GM11168 (cell line): ENCODE data around the gene ATP5F1D.
"Not testable (repeated sequence)": the region's sequence is repeated elsewhere in the genome, so short reads cannot be mapped to it uniquely, and the experiment has no call there.

ENCODE experiments used
- in situ Hi-C: fragments of 300-500 bp; cut with MboI; formaldehyde crosslinking; loops from one replicate; pipeline ENCODE4 v1.12.0; 2022; ENCODE audit warnings: low sequenced_read_pairs; ENCODE audit not compliant: unreplicated experiment

ATP5F1D gene

DNA sequence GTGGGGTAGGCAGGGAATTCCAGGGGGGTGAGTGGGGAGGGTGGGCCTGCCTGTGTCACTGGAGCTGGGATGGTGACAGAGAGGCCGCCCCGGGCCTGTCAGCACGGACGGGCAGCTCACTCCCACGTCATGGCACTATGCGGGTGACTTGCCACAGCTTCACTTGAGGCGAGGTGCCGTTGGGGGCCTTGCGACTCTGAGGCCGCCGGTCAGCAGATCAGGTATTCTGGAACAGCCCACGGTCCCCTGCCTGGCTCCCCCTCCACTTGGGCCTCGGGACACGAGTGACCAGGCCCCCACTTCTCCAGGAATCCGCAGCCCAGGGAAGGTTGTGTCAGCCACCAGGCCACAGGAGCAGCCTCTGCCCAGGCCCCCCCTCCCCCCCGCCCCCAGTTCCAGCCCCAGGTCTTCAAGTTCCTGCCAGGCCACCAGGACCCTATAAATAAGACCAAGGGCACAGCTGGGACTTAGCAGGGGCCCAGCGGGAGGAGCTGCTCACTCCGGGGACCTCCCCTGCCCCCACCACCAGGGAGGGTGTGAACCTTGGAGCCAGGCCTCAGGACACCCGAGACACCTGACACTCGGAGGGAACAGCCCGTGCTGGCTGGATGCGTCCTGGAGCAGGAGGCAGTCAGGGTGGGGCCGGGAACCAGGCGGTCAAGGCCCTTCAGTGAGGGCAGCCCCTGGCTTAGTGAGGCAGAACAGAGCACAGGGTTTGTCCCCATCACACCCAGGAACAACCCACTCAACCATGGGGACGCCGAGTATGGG lies 4.1 kb downstream of the ATP5F1D start:
- in situ Hi-C loops, result no loop called here

DNA sequence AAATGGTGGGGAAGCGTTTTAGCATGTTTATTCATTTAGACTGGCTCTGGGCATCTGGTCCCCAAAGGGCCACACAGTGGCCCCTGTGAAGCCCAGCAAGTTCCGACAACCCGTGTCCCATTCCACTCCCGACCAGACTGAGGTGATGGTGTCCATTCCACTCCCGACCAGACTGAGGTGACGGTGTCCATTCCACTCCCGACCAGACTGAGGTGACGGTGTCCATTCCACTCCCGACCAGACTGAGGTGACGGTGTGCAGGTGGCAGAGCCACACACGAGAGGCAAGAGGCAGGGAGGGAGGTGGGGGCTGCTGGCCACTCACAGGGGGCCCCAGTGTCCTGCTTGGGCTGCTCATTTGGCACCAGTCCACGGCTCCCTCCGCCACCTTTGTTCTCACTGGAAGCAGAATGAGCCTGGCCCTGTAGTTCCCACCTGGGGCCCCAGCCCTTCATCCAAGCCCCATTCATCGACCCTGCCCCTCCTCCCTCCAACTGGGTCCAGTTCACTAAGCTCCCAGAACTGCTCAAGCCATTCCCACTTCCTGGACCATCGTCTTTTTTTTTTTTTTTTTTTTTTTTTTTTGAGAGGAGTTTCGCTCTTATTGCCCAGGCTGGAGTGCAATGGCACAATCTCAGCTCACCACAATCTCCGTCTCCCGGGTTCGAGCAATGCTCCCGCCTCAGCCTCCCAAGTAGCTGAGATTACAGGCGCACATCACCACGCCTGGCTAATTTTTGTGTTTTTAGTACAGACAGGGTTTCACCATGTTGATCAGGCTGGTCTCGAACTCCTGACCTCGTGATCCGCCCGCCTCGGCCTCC lies 4.9 kb downstream of the ATP5F1D start:
- in situ Hi-C loops, result not testable (repeated sequence)

DNA sequence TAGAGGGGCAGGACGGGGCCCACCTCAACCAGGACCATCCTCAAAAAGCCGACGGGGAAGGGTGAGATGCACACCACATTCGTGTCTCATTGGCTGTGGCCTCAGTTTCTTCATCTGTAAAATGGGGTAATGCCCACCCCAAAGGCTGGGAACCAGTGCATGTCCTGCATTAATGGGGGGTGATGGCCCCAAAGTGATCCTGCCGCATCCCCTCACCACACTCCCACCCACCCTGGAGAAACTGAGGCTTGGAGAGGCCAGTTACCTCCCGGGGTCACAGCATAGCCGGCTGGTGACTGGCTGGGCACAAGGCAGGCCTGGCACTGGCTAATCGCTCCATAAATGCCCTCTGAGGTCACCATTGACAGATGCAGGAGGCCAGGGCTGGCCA lies 6.2 kb downstream of the ATP5F1D start:
- in situ Hi-C loops, result no loop called here

DNA sequence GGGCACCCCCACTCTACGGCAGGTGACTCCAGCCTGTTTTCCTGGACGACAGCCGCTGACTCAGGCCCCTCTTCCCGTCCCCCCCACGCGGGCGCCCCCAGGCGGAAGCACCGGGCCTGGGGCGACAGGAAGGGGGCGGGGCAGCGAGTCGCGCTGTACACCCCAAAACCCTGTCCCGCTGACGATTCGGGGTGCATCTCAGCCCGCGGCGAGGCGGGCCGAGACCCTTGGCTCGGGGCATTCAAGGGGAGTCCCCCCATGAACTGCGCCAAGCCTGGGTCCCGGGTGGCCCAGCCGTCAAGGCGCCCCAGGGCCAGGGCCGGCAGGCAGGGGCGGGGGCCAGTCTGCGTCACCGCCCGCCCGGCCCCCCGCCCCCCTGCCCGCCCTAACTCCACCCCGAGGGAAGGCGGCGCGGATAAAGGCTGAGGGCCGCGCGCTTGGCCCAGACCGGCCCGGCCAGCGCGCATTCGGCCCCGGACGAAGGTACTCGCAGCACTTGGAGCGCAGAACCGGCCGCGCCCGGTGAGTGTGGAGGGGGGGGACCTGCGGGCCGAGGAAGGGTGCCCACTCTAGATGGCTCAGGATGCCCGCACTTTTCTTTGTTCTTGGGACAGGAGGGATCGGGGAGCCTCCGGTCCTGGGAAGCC lies 6.7 kb downstream of the ATP5F1D start, which contains the start of gene MIDN:
Gene MIDN, plus strand, starts transcription at position 445 of the 647 bp plus-strand sequence. CDS start 1,714 bp downstream, outside the sequence.
- in situ Hi-C loops, result no loop called here

DNA sequence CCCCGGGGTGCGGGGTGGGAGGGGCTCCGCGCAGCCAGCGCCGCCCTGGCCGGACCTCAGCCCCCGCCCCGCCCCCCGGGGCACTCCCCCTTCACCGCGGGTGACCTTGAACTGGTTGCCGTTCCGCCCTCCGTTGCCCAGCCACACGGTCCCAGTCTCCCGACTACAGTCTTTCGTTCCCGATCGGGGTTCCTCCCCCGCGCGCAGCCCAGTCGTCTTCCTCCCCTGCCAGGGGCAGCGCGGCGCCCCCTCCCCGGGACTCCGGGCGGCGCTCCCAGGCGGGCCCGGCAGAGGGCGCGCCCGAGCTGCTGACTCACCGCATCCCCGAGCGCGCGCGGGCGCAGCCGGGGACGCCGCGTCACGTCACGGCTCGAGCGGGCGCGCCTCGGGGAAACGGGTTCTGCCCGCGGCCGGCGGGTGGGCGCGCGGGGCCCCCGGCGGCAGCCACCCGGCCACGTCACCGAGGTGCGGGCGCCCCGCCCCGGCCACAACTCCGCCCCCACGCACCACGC lies 7.3 kb downstream of the ATP5F1D start:
- in situ Hi-C loops, result no loop called here

DNA sequence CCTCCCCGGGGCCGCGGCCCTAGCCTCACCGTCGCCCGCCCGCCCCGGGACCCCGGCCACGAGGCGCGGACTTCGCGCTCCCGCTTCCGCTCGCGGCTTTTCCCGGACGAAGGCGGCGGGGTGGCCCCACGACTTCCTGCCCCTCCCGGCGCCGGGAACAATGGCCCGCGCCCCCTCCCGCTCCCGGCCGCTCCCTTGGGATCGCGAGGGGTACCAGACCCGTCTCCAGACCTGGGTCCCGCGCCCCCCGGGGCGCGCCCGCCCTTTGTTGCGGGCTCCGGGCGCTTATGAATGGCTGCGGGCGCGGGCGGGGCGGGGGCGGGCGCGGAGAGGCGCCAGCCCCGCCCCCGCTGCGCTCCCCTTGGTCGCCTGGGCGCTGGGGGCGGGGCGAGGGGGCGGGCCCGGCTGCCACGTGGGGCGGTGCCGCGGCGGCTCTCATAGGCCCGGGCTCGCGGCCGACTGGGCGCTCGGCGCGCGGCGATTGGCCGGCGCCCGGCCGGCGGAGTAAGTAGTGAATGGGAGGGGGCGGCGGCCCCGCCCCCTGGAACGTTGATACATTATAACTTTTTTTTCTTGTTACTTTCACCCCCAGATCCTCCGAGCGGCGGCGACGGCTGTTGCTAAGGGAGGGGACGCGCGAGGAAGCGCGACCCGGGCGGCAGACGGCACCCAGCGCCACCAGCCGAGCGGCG lies 7.9 kb downstream of the ATP5F1D start:
- in situ Hi-C loops, result no loop called here

DNA sequence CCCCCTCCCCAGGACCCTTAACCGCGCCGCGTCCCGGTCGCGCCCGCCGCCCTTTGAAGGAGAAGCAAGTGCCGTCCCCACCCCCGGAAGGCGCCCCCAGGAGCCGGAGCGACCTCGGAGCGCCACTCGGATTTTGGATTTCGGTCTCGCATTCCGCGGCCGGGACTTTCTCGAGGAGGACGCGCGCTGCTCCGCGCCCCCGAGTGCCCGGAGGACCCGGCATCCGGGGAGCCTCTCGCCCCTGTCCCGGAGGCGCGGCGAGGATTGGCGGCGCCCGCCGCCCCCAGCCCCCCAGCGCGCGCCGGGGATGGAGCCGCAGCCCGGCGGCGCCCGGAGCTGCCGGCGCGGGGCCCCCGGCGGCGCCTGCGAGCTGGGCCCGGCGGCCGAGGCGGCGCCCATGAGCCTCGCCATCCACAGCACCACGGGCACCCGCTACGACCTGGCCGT lies 8.5 kb downstream of the ATP5F1D start:
- in situ Hi-C loops, result no loop called here

DNA sequence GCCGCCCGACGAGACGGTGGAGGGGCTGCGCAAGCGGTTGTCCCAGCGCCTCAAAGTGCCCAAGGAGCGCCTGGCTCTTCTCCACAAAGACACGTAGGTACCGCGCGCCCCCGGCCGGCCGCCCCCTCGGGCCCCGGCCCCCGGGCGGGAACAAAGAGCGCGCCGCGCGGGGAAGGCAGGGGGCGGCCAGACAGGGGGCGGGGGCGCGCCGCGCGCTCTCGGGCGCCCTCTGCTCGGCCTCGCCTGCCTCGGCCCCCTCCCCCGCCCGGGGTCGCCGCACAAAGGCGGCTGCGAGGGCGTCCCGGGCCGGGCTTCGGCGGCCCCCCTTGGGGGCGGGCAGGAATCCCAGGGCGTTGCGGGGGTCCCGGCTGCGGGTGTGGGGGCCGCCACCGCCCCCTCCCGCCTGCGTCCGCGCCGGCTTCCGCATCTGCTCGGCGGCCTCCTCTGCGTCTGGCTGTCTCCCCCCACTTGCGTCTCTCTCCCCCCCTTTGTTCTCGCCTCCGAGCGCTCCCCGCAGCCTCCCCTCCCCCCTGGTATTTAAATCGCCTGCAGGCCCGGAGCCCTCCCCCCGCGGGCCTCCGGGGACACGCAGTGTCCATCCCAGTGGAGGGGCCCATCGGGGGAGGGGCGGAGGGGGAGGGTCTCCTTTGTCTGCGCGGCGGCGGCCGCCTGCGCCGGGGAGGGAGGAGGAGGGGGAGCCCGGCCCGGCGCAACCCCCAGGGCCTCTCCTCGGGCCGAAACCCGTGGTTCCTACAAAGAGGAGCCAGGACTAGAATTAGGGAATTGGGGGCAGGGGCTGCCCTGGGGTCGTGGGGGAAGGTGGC lies 9.1 kb downstream of the ATP5F1D start:
- in situ Hi-C loops, result no loop called here

DNA sequence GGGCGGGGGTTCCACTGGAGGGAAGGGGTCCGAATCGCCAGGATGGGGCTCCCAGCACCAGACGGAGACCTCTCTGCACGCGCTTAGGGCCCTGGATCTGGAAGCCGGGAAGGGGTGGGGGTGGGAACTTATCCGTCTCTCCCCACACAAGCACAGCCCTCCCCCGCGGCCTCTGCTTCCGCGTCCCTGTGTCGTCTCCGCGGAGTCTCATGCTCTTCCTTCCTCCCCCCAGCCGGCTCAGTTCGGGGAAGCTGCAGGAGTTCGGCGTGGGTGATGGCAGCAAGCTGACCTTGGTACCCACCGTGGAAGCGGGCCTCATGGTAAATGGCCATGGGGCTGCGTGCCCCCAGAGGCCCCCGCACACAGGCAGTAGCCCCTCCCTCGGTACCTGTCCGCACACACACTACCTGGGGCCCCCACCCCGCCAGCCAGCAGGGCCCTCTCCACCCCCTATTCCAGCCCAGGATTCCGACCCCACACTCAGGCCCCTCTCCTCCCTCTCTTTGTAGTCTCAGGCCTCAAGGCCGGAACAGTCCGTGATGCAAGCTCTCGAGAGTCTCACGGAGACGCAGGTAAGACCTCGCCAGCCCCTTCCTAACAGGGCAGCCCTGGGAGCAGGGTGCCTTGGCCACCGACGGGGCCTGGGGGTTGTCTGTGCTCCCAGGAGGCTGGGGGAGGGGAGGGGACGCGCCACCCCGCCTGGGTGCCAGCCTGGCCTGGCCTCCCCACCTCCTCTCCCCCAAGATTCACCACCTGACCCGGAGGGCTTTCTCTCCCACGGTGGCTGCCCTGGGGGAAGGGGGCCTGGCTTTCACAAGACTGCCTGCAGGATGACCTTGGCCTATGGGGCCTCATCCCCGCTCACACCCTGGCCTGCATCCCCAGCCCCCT lies 10.0 kb downstream of the ATP5F1D start:
- in situ Hi-C loops, result no loop called here

DNA sequence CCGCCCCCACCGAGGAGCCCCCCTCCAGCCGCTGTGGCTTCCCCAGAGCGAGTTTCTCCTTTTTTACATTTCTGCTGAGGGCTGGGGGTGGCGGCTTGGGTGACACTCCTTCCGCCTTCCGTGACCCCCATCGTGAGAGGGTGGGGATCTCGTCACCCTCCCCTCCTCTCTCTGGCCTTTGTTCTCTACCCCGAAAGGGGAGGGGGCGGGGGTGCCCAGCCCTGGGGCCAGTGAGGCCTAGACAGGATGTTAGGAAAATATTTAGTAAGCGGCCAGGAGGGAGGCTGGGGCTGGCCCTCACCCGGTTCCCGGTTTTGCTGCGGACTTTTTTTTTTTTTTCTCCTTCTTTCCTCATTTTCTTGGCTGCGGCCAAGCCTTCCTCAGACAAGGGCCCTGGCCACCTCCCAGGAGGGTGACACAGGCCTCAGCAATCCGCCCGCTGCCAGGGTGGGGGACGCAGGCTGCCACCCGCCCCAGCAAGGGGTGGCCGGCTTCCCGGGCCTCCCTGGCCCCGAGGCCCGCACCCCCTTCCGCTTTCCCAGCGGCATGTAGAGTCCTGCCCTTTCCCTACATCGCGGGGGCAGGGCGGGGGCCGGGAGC lies 10.8 kb downstream of the ATP5F1D start:
- in situ Hi-C loops, result no loop called here

DNA sequence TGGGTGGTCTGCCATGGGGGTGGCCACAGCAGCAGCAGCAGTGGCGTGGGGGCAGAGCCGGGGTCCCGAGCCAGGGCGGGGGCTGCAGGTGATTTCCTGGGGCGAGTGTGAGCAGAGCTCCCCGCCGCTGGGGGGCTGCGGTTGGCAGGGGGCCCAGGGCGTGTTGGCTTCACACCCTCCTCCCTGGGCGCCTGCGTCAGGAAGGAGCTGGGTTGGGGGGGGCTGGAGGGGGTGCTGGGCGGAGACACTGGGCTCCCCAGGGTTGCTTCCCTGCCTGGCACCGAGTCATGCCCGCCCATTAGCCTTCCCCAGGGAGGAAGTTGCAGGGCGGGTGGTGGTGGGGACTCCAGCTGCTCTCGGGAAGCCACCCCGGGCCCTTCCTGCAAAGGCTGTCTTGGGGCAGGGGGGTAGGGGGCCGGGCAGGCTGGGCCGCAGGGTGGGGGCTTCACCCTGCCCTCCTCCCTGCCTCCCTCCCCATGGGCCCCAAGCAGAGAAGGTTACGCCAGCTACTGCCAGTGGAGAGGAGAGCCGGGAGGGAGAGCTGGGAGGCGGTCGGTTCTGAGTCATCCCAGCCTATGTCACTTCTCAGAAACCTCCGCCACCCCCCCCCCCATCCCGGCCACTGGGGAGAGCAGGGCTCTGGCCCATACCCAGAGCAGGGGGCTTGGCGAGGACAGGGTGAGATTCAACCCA lies 11.4 kb downstream of the ATP5F1D start:
- in situ Hi-C loops, result no loop called here

DNA sequence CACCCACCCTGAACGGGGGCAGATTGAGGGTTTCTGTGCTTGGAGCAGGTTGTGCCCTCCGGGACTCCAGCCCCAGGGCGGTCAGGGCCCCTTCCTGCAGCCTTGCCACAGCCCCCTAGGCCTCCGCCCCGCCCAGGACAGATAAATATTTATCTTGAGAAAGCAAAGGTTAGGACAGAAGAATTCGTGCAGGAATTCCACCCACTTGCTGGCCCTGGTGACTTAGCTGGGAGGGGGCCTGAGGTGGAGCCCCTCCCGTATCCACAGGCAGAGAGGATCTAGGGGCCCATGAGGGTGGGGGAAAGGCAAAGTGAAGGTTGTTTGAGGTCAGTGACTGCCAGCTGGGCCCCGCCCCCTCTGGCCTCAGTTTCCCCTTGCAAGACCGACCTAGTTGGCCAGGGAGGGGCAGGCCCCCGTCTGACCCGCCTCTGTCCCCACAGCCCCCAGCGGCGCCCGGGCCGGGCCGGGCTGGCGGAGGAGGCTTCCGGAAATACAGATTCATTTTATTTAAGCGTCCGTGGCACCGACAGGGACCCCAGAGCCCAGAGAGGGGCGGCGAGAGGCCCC lies 12.0 kb downstream of the ATP5F1D start:
- in situ Hi-C loops, result no loop called here

DNA sequence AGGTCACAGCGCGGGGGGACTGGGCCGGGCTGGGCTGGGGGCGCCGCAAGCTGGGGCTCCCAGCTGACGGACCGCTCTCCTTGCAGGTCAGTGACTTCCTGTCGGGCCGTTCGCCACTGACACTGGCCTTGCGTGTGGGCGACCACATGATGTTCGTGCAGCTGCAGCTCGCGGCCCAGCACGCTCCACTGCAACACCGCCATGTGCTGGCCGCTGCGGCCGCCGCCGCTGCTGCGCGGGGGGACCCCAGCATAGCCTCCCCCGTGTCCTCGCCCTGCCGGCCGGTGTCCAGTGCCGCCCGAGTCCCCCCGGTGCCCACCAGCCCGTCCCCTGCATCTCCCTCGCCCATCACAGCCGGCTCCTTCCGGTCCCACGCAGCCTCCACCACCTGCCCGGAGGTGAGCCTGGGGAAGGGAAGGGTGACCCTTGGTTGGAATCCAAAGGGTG lies 12.6 kb downstream of the ATP5F1D start:
- in situ Hi-C loops, result no loop called here

DNA sequence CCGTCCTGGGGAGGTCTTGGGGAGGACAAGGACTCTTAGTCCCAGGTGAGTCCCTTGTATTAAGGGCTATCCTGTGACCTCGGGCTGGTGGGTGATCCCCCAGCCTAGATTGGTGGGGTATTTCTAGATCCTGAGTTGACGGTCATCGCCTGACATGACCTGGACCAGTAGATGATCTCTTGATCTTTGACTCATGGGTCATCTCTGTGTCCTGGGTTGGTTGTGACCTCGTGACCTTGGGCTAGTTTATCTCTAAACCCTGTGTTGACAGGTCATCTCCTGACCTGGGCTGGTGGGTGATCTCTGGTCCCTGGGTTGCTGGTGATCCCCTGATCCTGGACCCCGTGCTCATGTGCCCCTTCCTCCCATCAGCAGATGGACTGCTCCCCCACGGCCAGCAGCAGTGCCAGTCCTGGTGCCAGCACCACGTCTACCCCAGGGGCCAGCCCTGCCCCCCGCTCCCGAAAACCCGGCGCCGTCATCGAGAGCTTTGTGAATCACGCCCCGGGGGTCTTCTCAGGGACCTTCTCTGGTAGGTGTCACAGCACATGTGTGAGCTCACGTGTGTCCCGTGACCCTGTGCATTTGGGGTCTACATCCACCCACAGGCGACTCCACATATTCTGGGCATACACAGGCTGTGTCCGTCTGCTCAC lies 13.1 kb downstream of the ATP5F1D start:
- in situ Hi-C loops, result no loop called here

DNA sequence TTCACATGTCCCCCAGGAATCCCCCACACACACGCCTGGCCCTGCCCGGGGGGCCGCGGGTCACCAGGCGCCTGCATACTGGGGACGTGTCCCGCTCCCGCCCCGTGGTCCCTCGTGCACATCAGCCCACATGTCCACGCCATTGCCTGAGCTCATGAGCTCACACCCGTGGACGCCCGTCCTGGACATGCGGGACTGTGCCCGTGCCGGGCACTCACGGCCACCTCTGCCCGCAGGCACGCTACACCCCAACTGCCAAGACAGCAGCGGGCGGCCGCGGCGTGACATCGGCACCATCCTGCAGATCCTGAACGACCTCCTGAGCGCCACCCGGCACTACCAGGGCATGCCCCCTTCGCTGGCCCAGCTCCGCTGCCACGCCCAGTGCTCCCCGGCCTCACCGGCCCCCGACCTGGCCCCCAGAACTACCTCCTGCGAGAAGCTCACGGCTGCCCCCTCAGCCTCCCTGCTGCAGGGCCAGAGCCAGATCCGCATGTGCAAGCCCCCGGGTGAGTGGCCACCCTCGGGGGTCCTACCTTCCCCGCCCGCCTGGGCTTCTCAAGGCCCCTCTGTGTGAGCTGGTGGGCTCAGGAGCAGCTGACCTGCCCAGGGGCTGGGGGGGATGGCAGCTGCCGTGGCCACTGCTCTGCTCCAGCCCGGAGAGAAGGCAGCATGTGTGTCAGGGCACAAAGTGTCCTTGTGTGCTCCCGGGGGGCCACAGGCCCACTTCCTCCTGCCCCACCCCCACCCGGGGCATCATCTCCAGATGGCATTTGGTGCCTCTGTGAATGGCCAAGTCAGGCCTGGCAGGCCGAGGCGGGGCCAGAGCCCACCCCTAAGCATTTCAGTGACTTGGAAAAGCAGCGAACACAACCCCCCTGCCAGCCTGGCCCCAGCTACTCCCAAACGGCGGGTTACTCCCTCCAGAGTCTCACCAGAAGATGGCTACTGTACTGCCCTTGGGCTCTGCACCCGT lies 13.9 kb downstream of the ATP5F1D start:
- in situ Hi-C loops, result no loop called here
